ENCODE data around the gene TMEM190.
"Not testable (repeated sequence)": the region's sequence is repeated elsewhere in the genome, so short reads cannot be mapped to it uniquely, and the experiment has no call there.

TMEM190 gene

GRCh38 chr19:55402509-55402908 is 25.9 kb downstream of the TMEM190 start:
- no peak overlapping the region for H3K4me3 ChIP-seq (ENCODE audit: low read depth, low read length)
- no peak for TF ChIP-seq CTCF (IDR thresholded peaks at IDR 0.05; ENCODE audit: low read depth, low read length, missing control alignments)
- no peak for DNase-seq (ENCODE audit: low read depth)
- in situ Hi-C loops (cut with HindIII; ENCODE audit: low sequenced_read_pairs), result no loop called here

GRCh38 chr19:55405638-55406037 is 29.0 kb downstream of the TMEM190 start:
- in situ Hi-C loops (cut with HindIII; ENCODE audit: low sequenced_read_pairs), result no loop called here
- no peak for TF ChIP-seq CTCF (IDR thresholded peaks at IDR 0.05; ENCODE audit: low read depth, low read length, missing control alignments)
- no peak for DNase-seq (ENCODE audit: low read depth)
- peak overlapping the region; percentile 81 for H3K4me3 ChIP-seq (ENCODE audit: low read depth, low read length)

- no peak for DNase-seq (ENCODE audit: low read depth)
- TF ChIP-seq CTCF (IDR thresholded peaks at IDR 0.05; ENCODE audit: low read depth, low read length, missing control alignments), result no peak
- peak overlapping the region; percentile 81 for H3K4me3 ChIP-seq (ENCODE audit: low read depth, low read length)
- in situ Hi-C loops (cut with HindIII; ENCODE audit: low sequenced_read_pairs), result no loop called here
Measured at GRCh38 chr19:55406091-55406825, 29.6 kb downstream of the TMEM190 start.

- in situ Hi-C loops (cut with HindIII; ENCODE audit: low sequenced_read_pairs), result no loop called here
- TF ChIP-seq CTCF (IDR thresholded peaks at IDR 0.05; ENCODE audit: low read depth, low read length, missing control alignments), result no peak
- peak overlapping the region; percentile 81 for H3K4me3 ChIP-seq (ENCODE audit: low read depth, low read length)
- DNase-seq (ENCODE audit: low read depth), result no peak
Measured at GRCh38 chr19:55406826-55407549, 30.4 kb downstream of the TMEM190 start.

GRCh38 chr19:55407550-55407799 is 30.8 kb downstream of the TMEM190 start, which contains the start of gene UBE2S:
Gene UBE2S, minus strand, starts transcription at chr19:55407788. Its CDS starts 199 bp downstream, at chr19:55407589.
- in situ Hi-C loops (cut with HindIII; ENCODE audit: low sequenced_read_pairs); DNase-seq (ENCODE audit: low read depth): not testable (repeated sequence)
- H3K4me3 ChIP-seq (ENCODE audit: low read depth, low read length), result peak within 1 kb of the TSS; percentile 81

GRCh38 chr19:55407800-55408532 is 31.3 kb downstream of the TMEM190 start:
- peak overlapping the region; percentile 81 for H3K4me3 ChIP-seq (ENCODE audit: low read depth, low read length)
- peak; percentile 99 for DNase-seq (ENCODE audit: low read depth)
- TF ChIP-seq CTCF (IDR thresholded peaks at IDR 0.05; ENCODE audit: low read depth, low read length, missing control alignments), result no peak
- in situ Hi-C loops (cut with HindIII; ENCODE audit: low sequenced_read_pairs), result no loop called here

GRCh38 chr19:55408533-55408872 is 31.9 kb downstream of the TMEM190 start:
- H3K4me3 ChIP-seq (ENCODE audit: low read depth, low read length), result peak overlapping the region; percentile 81
- no peak for TF ChIP-seq CTCF (IDR thresholded peaks at IDR 0.05; ENCODE audit: low read depth, low read length, missing control alignments)
- in situ Hi-C loops (cut with HindIII; ENCODE audit: low sequenced_read_pairs), result no loop called here
- DNase-seq (ENCODE audit: low read depth), result no peak

- not testable (repeated sequence) for H3K4me3 ChIP-seq (ENCODE audit: low read depth, low read length)
Measured at GRCh38 chr19:55409179-55409578, 32.6 kb downstream of the TMEM190 start.

More at GRCh38 chr19:55409179-55409578, 32.6 kb downstream of the TMEM190 start:
- in situ Hi-C loops (cut with HindIII; ENCODE audit: low sequenced_read_pairs); DNase-seq (ENCODE audit: low read depth): not testable (repeated sequence)
